Endothelial cell of umbilical vein (primary cell): Measurements from ENCODE around the gene ARHGAP32. TPM values are rescaled to one million over a fixed set of nuclear protein-coding genes. Genes with fewer than 3 reads are reported as not detected.

ENCODE experiments used
- BruUV-seq: library from RNA; stranded (reverse); fragments of 400-500 nt; replicated peaks from 2 replicates; lab custom pipeline; 2021; lab: Mats Ljungman, UMichigan
- CTCF ChIA-PET: fragments of 300-600, 350-600 bp; sonication (Branson Sonifier 250); formaldehyde crosslinking; loops from one replicate; lab custom pipeline; 2021; ENCODE audit warnings: antibody characterized with exemption, inconsistent platforms; lab: Charles Lee
- POLR2A ChIA-PET: fragments of 300-600, 350-600 bp; sonication (Branson Sonifier 250); formaldehyde crosslinking; loops from one replicate; lab custom pipeline; 2021; ENCODE audit warnings: antibody characterized with exemption, inconsistent platforms; lab: Charles Lee
- DNase-seq: peaks from one replicate; pipeline ENCODE4 v3.0.0-alpha.2; 2011; ENCODE audit warnings: low read depth, low spot score
- FAIRE-seq: peaks from 2 replicates; lab custom pipeline; 2011; peaks lifted over from hg19 to GRCh38; lab: Jason Lieb, UNC
- H2AFZ ChIP-seq: 2 replicates; pipeline ENCODE4 v1.6.0; 2012; ENCODE audit warnings: low read depth, low read length, control low read depth, inconsistent platforms
- H3K27ac ChIP-seq: 2 replicates; pipeline ENCODE4 v1.5.1; 2011; ENCODE audit warnings: low read depth, mild to moderate bottlenecking, control low read depth, low read length, moderate library complexity; ENCODE audit not compliant: insufficient read depth
- H3K27me3 ChIP-seq, 2 experiments: 2 replicates each; pipeline versions ENCODE4 v1.6.0 to v1.6.1; 2011; ENCODE audit warnings: low read length in 2 of 2, mixed read lengths in 1 of 2; ENCODE audit not compliant: control insufficient read depth in 2 of 2, insufficient read depth in 2 of 2
- H3K36me3 ChIP-seq, 2 experiments: 2 replicates in 1 of 2; 3 replicates in 1 of 2; pipeline ENCODE4 v1.5.1; 2011; ENCODE audit warnings: low read length in 2 of 2, mild to moderate bottlenecking in 1 of 2, moderate library complexity in 1 of 2; ENCODE audit not compliant: control insufficient read depth in 2 of 2, insufficient read depth in 2 of 2; ENCODE audit errors: extremely low read depth in 1 of 2
- H3K4me1 ChIP-seq: 3 replicates; pipeline ENCODE4 v1.5.1; 2011; ENCODE audit warnings: mild to moderate bottlenecking, low read length; ENCODE audit not compliant: control insufficient read depth, insufficient read depth; ENCODE audit errors: extremely low read depth
- H3K4me2 ChIP-seq: 2 replicates; pipeline ENCODE4 v1.6.1; 2011; ENCODE audit warnings: low read length, control low read depth, mixed read lengths; ENCODE audit not compliant: insufficient read depth
- H3K4me3 ChIP-seq, 3 experiments: fragments of 200-600 bp in 1 of 3; sonication (generic), shearing (Covaris generic) in 1 of 3; replicated peaks in 1 of 3; 2 replicates each; pipeline ENCODE4 v1.5.1; 2011 to 2016; ENCODE audit warnings: control low read depth in 3 of 3, low read length in 3 of 3, mild to moderate bottlenecking in 2 of 3, inconsistent platforms in 1 of 3, low read depth in 1 of 3, moderate library complexity in 1 of 3; ENCODE audit not compliant: insufficient read depth in 1 of 3
- H3K79me2 ChIP-seq: 2 replicates; pipeline ENCODE4 v1.6.0; 2012; ENCODE audit warnings: low read length, inconsistent platforms; ENCODE audit not compliant: control insufficient read depth, insufficient read depth
- H3K9ac ChIP-seq: replicated peaks from 2 replicates; pipeline ENCODE3; 2011; ENCODE audit warnings: low read length, control low read depth; ENCODE audit not compliant: insufficient read depth; ENCODE audit errors: extremely low read depth
- H3K9me1 ChIP-seq: replicated peaks from 3 replicates; pipeline ENCODE4 v1.6.0; 2011; ENCODE audit warnings: mild to moderate bottlenecking, low read length; ENCODE audit not compliant: control insufficient read depth, insufficient read depth; ENCODE audit errors: extremely low read depth
- H3K9me3 ChIP-seq: replicated peaks from 2 replicates; pipeline ENCODE4 v1.5.1; 2012; ENCODE audit warnings: low read length, inconsistent platforms; ENCODE audit not compliant: control insufficient read depth, insufficient read depth
- H4K20me1 ChIP-seq: replicated peaks from 2 replicates; pipeline ENCODE3; 2011; ENCODE audit warnings: mild to moderate bottlenecking, low read length; ENCODE audit not compliant: control insufficient read depth, insufficient read depth; ENCODE audit errors: extremely low read depth
- CTCF ChIP-seq, 2 donors: IDR thresholded peaks; 1 replicate in 1 of 2; 2 replicates in 1 of 2; pipeline ENCODE4 v1.5.1; 2011; ENCODE audit warnings: low read length in 2 of 2, mild to moderate bottlenecking in 2 of 2, moderate library complexity in 2 of 2, control low read depth in 1 of 2, inconsistent platforms in 1 of 2, low read depth in 1 of 2; ENCODE audit not compliant: insufficient read depth in 1 of 2; ENCODE audit errors: extremely low read depth in 1 of 2
- EZH2 ChIP-seq: IDR thresholded peaks from 2 replicates; pipeline ENCODE4 v1.6.1; 2012; ENCODE audit warnings: borderline replicate concordance, low read depth, mild to moderate bottlenecking, moderate library complexity, low read length, inconsistent platforms; ENCODE audit not compliant: severe bottlenecking
- FOS ChIP-seq: IDR thresholded peaks from 2 replicates; pipeline ENCODE4 v1.6.1; 2011; ENCODE audit warnings: mild to moderate bottlenecking, low read length, moderate library complexity, borderline replicate concordance; ENCODE audit not compliant: insufficient read depth
- GATA2 ChIP-seq: IDR thresholded peaks from 2 replicates; pipeline ENCODE4 v1.7.0; 2011; ENCODE audit warnings: low read depth, mild to moderate bottlenecking, moderate library complexity, mixed read lengths, low read length; ENCODE audit not compliant: insufficient read length, insufficient read depth
- JUN ChIP-seq: IDR thresholded peaks from 2 replicates; pipeline ENCODE4 v1.6.1; 2011; ENCODE audit warnings: borderline replicate concordance, low read depth; ENCODE audit not compliant: insufficient read length, insufficient read depth
- MAX ChIP-seq: IDR thresholded peaks from 2 replicates; pipeline ENCODE4 v1.6.1; 2011; ENCODE audit not compliant: insufficient read depth, insufficient read length
- MYC ChIP-seq: IDR thresholded peaks from one replicate; pipeline ENCODE4 v1.6.1; 2011; ENCODE audit warnings: mild to moderate bottlenecking, low read depth, low read length
- POLR2A ChIP-seq: IDR thresholded peaks from 2 replicates; pipeline ENCODE4 v1.6.1; 2012; ENCODE audit warnings: low read depth, mild to moderate bottlenecking, control low read depth, low read length
- POLR2AphosphoS5 ChIP-seq: IDR thresholded peaks from 2 replicates; pipeline ENCODE4 v1.6.1; 2012; ENCODE audit warnings: low read depth, mild to moderate bottlenecking, control low read depth, low read length, moderate library complexity; ENCODE audit not compliant: insufficient read depth
- dilution Hi-C: fragments of 300-500 bp; cut with MboI; formaldehyde crosslinking; loops from one replicate; pipeline ENCODE4 v1.15.0; 2019; ENCODE audit warnings: low sequenced_read_pairs; ENCODE audit not compliant: extremely low pct_ligation_motif_present
- intact Hi-C: fragments of 100-400 bp; cut with micrococcal nuclease; formaldehyde crosslinking; loops from one replicate; pipeline ENCODE4 v1.10.0; 2022
- polyA plus RNA-seq, 4 experiments: library from polyadenylated mRNA; depleted of rRNA in 3 of 4; stranded (reverse) in 3 of 4; unstranded in 1 of 4; fragments of >200 nt; gene quantifications; 2 replicates each; pipeline versions ENCODE4 v1.2.1 to v1.2.3, GENCODE V29; 2011 to 2012; ENCODE audit warnings: missing spikeins in 1 of 4
- total RNA-seq: library from RNA; stranded (reverse); gene quantifications from 2 replicates; pipeline ENCODE4 v1.2.3, GENCODE V29; 2021

The ARHGAP32 gene
- total and polyA plus RNA-seq, 2 donors (not counting 3 experiments of a cell fraction or from before 2014, with no cell fraction given): 3.4 to 9.1 TPM

- TF ChIP-seq FOS (no peak), MAX (no peak), POLR2A (no peak), GATA2 (no peak), POLR2AphosphoS5 (no peak), MYC (no peak), JUN (no peak), EZH2 (no peak), CTCF (IDR thresholded peaks at IDR 0.05; ENCODE audit: extremely low read depth in 1 of 2, insufficient read depth in 1 of 2, low read depth in 1 of 2, low read length in 2 of 2) (no peak)
- Histone ChIP-seq H4K20me1 (no peaks in the 10 kb centered on the region), H3K36me3 (no peaks in the 10 kb centered on the region), H3K9me3 (no peaks in the 10 kb centered on the region), H3K27me3 (peaks cover 2% of the 10 kb centered on the region in 2 experiments), H3K4me2 (no peak overlapping the region), H3K4me3 (no peak overlapping the region), H3K9ac (no peak overlapping the region), H3K27ac (no peak overlapping the region), H2AFZ (no peak overlapping the region), H3K79me2 (no peaks in the 10 kb centered on the region), H3K4me1 (no peaks in the 10 kb centered on the region), H3K9me1 (no peaks in the 10 kb centered on the region)
- no peak for FAIRE-seq
- ChIA-PET CTCF (interaction anchor here (0.8 to 2.5 kb wide), 5 partner anchors 15 to 42 kb away, joined by 3 to 15 read pairs (median 9); no protein-coding TSS in a partner anchor), POLR2A (interaction anchor here (0.8 kb wide), 1 partner anchor 40 kb away, joined by 5 read pairs; no protein-coding TSS in a partner anchor)
- BruUV-seq: no TSS peak
- intact Hi-C loops: no loop called here
- no peak for DNase-seq
- dilution Hi-C loops: no loop called here
These were observed 264.3 kb downstream of the ARHGAP32 start for GRCh38 chr11:128927683-128928336.
